WERI-Rb-1 (cell line): ENCODE measurements around the gene CSF2.

Experiments
- DNase-seq: peaks from one replicate; pipeline ENCODE4 v3.0.0-alpha.2; 2020
- H3K27ac ChIP-seq: fragments of 250-450 bp; sonication (Bioruptor Pico); 2 replicates; pipeline ENCODE4 v1.5.1; 2020; ENCODE audit warnings: mild to moderate bottlenecking, moderate library complexity
- H3K27me3 ChIP-seq: fragments of 250-450 bp; sonication (Bioruptor Pico); 2 replicates; pipeline ENCODE4 v1.5.1; 2021; ENCODE audit warnings: mild to moderate bottlenecking, low read depth, moderate library complexity; ENCODE audit not compliant: insufficient read depth, severe bottlenecking
- H3K36me3 ChIP-seq: fragments of 250-450 bp; sonication (Bioruptor Pico); 2 replicates; pipeline ENCODE4 v1.5.1; 2020; ENCODE audit warnings: mild to moderate bottlenecking, moderate library complexity
- H3K4me3 ChIP-seq: 2 replicates; pipeline ENCODE4 v1.5.1; 2011; ENCODE audit warnings: low read depth, mild to moderate bottlenecking, control low read depth, low read length
- H3K9me3 ChIP-seq: fragments of 250-450 bp; sonication (Bioruptor Pico); 2 replicates; pipeline ENCODE4 v1.5.1; 2021; ENCODE audit warnings: mild to moderate bottlenecking, moderate library complexity; ENCODE audit not compliant: severe bottlenecking
- CTCF ChIP-seq: IDR thresholded peaks from 2 replicates; pipeline ENCODE4 v1.5.1; 2011; ENCODE audit warnings: low read depth, mild to moderate bottlenecking, control low read depth, inconsistent platforms, low read length

CSF2 gene

GRCh38 chr5:132083071-132083678 is 9.6 kb downstream of the CSF2 start:
- Histone ChIP-seq H3K27me3 (no peaks in the 10 kb centered on the region), H3K4me3 (no peak overlapping the region), H3K27ac (no peak overlapping the region), H3K36me3 (no peaks in the 10 kb centered on the region), H3K9me3 (no peaks in the 10 kb centered on the region)
- no peak for DNase-seq
- TF ChIP-seq CTCF, result no peak

- no peak for TF ChIP-seq CTCF
- no peaks in the 10 kb centered on the region for H3K36me3 ChIP-seq
- no peak overlapping the region for H3K27ac ChIP-seq
- DNase-seq, result no peak
- no peaks in the 10 kb centered on the region for H3K27me3 ChIP-seq
- H3K4me3 ChIP-seq, result no peak overlapping the region
- no peaks in the 10 kb centered on the region for H3K9me3 ChIP-seq
These were observed 12.1 kb downstream of the CSF2 start for GRCh38 chr5:132085686-132086085.

- no peak overlapping the region for H3K27ac ChIP-seq
- H3K27me3 ChIP-seq, result no peaks in the 10 kb centered on the region
- no peak for TF ChIP-seq CTCF
- no peak for DNase-seq
- H3K36me3 ChIP-seq, result no peaks in the 10 kb centered on the region
- no peak overlapping the region for H3K4me3 ChIP-seq
- H3K9me3 ChIP-seq, result no peaks in the 10 kb centered on the region
These were observed 12.7 kb downstream of the CSF2 start for GRCh38 chr5:132086277-132086794.

GRCh38 chr5:132087176-132087575 is 13.6 kb downstream of the CSF2 start:
- DNase-seq, result no peak
- no peak for TF ChIP-seq CTCF

GRCh38 chr5:132087661-132088060 is 14.1 kb downstream of the CSF2 start:
- no peak for TF ChIP-seq CTCF
- H3K9me3 ChIP-seq, result no peaks in the 10 kb centered on the region
- no peaks in the 10 kb centered on the region for H3K36me3 ChIP-seq
- no peaks in the 10 kb centered on the region for H3K27me3 ChIP-seq
- H3K27ac ChIP-seq, result no peak overlapping the region
- DNase-seq, result no peak
- no peak overlapping the region for H3K4me3 ChIP-seq

More at GRCh38 chr5:132087176-132087575, 13.6 kb downstream of the CSF2 start:
- Histone ChIP-seq H3K27ac (no peak overlapping the region), H3K4me3 (no peak overlapping the region), H3K27me3 (no peaks in the 10 kb centered on the region), H3K9me3 (no peaks in the 10 kb centered on the region), H3K36me3 (no peaks in the 10 kb centered on the region)

- Histone ChIP-seq H3K36me3 (no peaks in the 10 kb centered on the region), H3K4me3 (no peak overlapping the region), H3K27ac (no peak overlapping the region), H3K27me3 (no peaks in the 10 kb centered on the region), H3K9me3 (no peaks in the 10 kb centered on the region)
- TF ChIP-seq CTCF, result no peak
- no peak for DNase-seq
These were observed 15.8 kb downstream of the CSF2 start for GRCh38 chr5:132089363-132089762.
